Caco-2 (cell line): ENCODE data around the gene HIVEP3. TPM values are rescaled to one million over a fixed set of nuclear protein-coding genes. Genes with fewer than 3 reads are reported as not detected.

ENCODE experiments used
- BruUV-seq: library from RNA; stranded (reverse); fragments of 400-500 nt; replicated peaks from 2 replicates; lab custom pipeline; 2021; lab: Mats Ljungman, UMichigan
- CTCF ChIA-PET: fragments of 300-600 bp; sonication (Branson Sonifier 250); formaldehyde crosslinking; loops from one replicate; lab custom pipeline; 2022; ENCODE audit warnings: antibody characterized with exemption; lab: Charles Lee
- POLR2A ChIA-PET: fragments of 300-600 bp; sonication (Branson Sonifier 250); formaldehyde crosslinking; loops from one replicate; lab custom pipeline; 2022; ENCODE audit warnings: antibody characterized with exemption; lab: Charles Lee
- DNase-seq, 2 experiments: peaks; one replicate each; pipeline versions ENCODE4 v3.0.0 to v3.0.0-alpha.2; 2020 to 2022
- H3K27me3 ChIP-seq: replicated peaks from 2 replicates; pipeline ENCODE4 v1.6.0; 2011; ENCODE audit warnings: low read length; ENCODE audit not compliant: control insufficient read depth, insufficient read depth
- H3K36me3 ChIP-seq: 2 replicates; pipeline ENCODE4 v1.5.1; 2011; ENCODE audit warnings: low read length; ENCODE audit not compliant: control insufficient read depth, insufficient read depth
- H3K4me1 ChIP-seq: fragments of 250-450 bp; sonication (Bioruptor Pico); 2 replicates; pipeline ENCODE4 v1.5.1; 2020; ENCODE audit warnings: mild to moderate bottlenecking
- H3K4me3 ChIP-seq: 2 replicates; pipeline ENCODE4 v1.5.1; 2011; ENCODE audit warnings: low read depth, mild to moderate bottlenecking, control low read depth, low read length
- H3K9me3 ChIP-seq: fragments of 250-450 bp; sonication (Bioruptor Pico); 2 replicates; pipeline ENCODE4 v1.5.1; 2020; ENCODE audit warnings: mild to moderate bottlenecking, moderate library complexity
- H3K27ac Mint-ChIP-seq: one replicate; pipeline ENCODE4 v1.8.0; 2022; ENCODE audit warnings: mixed read lengths; ENCODE audit not compliant: unreplicated experiment
- H3K27me3 Mint-ChIP-seq: one replicate; pipeline ENCODE4 v1.8.0; 2022; ENCODE audit warnings: mixed read lengths; ENCODE audit not compliant: insufficient read depth, unreplicated experiment
- H3K36me3 Mint-ChIP-seq: one replicate; pipeline ENCODE4 v1.8.0; 2022; ENCODE audit warnings: mild to moderate bottlenecking, mixed read lengths; ENCODE audit not compliant: insufficient read depth, unreplicated experiment
- H3K4me1 Mint-ChIP-seq: one replicate; pipeline ENCODE4 v1.8.0; 2022; ENCODE audit warnings: low read depth, mixed read lengths; ENCODE audit not compliant: unreplicated experiment
- H3K4me3 Mint-ChIP-seq: one replicate; pipeline ENCODE4 v1.8.0; 2022; ENCODE audit warnings: mild to moderate bottlenecking, moderate library complexity, mixed read lengths; ENCODE audit not compliant: unreplicated experiment
- H3K9me3 Mint-ChIP-seq: one replicate; pipeline ENCODE4 v1.8.0; 2022; ENCODE audit warnings: mixed read lengths; ENCODE audit not compliant: unreplicated experiment
- intact Hi-C: fragments of 100-400 bp; cut with micrococcal nuclease; formaldehyde crosslinking; loops from one replicate; pipeline ENCODE4 v1.10.0; 2022; ENCODE audit not compliant: unreplicated experiment
- total RNA-seq: library from RNA; stranded (reverse); gene quantifications from 2 replicates; pipeline ENCODE4 v1.2.3, GENCODE V29; 2022
- TF ChIP-seq, protein P1 (sequence below), 2 experiments: fragments of 200-600 bp in 1 of 2; IDR thresholded peaks; 1 replicate in 1 of 2; 2 replicates in 1 of 2; pipeline versions ENCODE4 v1.5.1 to v1.8.0; 2011 to 2022; ENCODE audit warnings: antibody characterized with exemption in 1 of 2, control low read depth in 1 of 2, inconsistent platforms in 1 of 2, low read depth in 1 of 2, low read length in 1 of 2, mild to moderate bottlenecking in 1 of 2, moderate library complexity in 1 of 2; ENCODE audit not compliant: insufficient read depth in 1 of 2, severe bottlenecking in 1 of 2, unreplicated experiment in 1 of 2

Gene HIVEP3
- total RNA-seq, 1 experiment from 2014 or later: 0.25 TPM

DNA sequence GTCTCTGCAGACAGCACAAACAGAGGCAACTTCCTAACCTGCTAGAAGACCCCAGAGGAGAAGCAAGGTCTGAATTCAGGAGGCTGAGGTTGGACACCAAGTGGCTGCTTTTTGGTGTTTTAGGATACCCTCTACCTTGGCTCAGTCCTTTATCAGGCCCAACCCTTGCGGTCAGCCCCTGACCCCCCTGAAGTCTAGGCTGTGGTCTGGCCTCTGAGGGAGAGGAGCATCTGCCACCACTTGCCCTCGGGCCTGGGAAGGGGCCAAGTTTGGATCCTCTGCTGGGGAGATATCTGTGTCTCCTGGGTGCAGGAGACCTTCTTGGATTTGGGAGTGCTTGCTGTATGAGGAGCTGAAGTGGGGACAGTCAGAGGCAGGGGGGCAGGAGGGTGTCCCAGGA lies 455.2 kb downstream of the HIVEP3 start:
- POLR2A ChIA-PET: no interaction called here
- H3K4me1 Mint-ChIP-seq: peaks cover 17% of the 10 kb centered on the region
- TF ChIP-seq, protein P1, sequence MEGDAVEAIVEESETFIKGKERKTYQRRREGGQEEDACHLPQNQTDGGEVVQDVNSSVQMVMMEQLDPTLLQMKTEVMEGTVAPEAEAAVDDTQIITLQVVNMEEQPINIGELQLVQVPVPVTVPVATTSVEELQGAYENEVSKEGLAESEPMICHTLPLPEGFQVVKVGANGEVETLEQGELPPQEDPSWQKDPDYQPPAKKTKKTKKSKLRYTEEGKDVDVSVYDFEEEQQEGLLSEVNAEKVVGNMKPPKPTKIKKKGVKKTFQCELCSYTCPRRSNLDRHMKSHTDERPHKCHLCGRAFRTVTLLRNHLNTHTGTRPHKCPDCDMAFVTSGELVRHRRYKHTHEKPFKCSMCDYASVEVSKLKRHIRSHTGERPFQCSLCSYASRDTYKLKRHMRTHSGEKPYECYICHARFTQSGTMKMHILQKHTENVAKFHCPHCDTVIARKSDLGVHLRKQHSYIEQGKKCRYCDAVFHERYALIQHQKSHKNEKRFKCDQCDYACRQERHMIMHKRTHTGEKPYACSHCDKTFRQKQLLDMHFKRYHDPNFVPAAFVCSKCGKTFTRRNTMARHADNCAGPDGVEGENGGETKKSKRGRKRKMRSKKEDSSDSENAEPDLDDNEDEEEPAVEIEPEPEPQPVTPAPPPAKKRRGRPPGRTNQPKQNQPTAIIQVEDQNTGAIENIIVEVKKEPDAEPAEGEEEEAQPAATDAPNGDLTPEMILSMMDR (IDR thresholded peaks at IDR 0.05; ENCODE audit: insufficient read depth in 1 of 2, low read depth in 1 of 2, low read length in 1 of 2, severe bottlenecking in 1 of 2, unreplicated experiment in 1 of 2): no peak
- BruUV-seq: no TSS peak
- no peaks in the 10 kb centered on the region for H3K36me3 ChIP-seq
- H3K27ac Mint-ChIP-seq: no peak overlapping the region
- intact Hi-C loops: no loop called here
- no peak for DNase-seq
- H3K9me3 Mint-ChIP-seq: no peaks in the 10 kb centered on the region
- no peak overlapping the region for H3K4me3 ChIP-seq
- H3K9me3 ChIP-seq: no peaks in the 10 kb centered on the region
- H3K4me1 ChIP-seq: peaks cover 26% of the 10 kb centered on the region
- no peaks in the 10 kb centered on the region for H3K36me3 Mint-ChIP-seq
- no peak overlapping the region for H3K4me3 Mint-ChIP-seq
- H3K27me3 Mint-ChIP-seq: no peaks in the 10 kb centered on the region
- H3K27me3 ChIP-seq: no peaks in the 10 kb centered on the region
- CTCF ChIA-PET: no interaction called here

DNA sequence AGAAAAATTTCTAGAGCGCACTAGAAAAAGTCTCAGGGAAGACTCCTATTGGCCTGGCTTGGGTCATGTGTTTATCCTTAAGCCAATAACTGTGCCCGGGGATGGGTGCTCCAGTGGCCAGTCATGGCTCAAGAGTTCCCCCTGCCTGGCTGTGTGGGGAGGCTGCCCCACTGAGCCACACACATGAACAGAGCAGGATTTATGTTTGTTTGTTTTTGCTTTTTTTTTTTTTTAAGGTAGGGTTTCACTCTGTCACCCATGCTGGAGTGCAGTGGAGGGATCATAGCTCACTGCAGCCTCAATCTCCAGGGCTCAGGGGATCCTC lies 456.1 kb downstream of the HIVEP3 start:
- Mint-ChIP-seq H3K4me1 (peaks cover 11% of the 10 kb centered on the region), H3K27me3 (no peaks in the 10 kb centered on the region), H3K4me3 (no peak overlapping the region), H3K27ac (no peak overlapping the region), H3K9me3 (no peaks in the 10 kb centered on the region), H3K36me3 (no peaks in the 10 kb centered on the region)
- TF ChIP-seq, protein P1 (IDR thresholded peaks at IDR 0.05; ENCODE audit: insufficient read depth in 1 of 2, low read depth in 1 of 2, low read length in 1 of 2, severe bottlenecking in 1 of 2, unreplicated experiment in 1 of 2): no peak
- Histone ChIP-seq H3K9me3 (no peaks in the 10 kb centered on the region), H3K36me3 (no peaks in the 10 kb centered on the region), H3K27me3 (no peaks in the 10 kb centered on the region), H3K4me3 (no peak overlapping the region), H3K4me1 (peaks cover 18% of the 10 kb centered on the region; the same call in 1 of the 2 replicates)
- ChIA-PET CTCF (interaction anchor here (1.6 kb wide), 1 partner anchor 180 kb away, joined by 4 read pairs; no protein-coding TSS in a partner anchor), POLR2A (no interaction called here)
- BruUV-seq: no TSS peak
- intact Hi-C loops: no loop called here
- no peak for DNase-seq

DNA sequence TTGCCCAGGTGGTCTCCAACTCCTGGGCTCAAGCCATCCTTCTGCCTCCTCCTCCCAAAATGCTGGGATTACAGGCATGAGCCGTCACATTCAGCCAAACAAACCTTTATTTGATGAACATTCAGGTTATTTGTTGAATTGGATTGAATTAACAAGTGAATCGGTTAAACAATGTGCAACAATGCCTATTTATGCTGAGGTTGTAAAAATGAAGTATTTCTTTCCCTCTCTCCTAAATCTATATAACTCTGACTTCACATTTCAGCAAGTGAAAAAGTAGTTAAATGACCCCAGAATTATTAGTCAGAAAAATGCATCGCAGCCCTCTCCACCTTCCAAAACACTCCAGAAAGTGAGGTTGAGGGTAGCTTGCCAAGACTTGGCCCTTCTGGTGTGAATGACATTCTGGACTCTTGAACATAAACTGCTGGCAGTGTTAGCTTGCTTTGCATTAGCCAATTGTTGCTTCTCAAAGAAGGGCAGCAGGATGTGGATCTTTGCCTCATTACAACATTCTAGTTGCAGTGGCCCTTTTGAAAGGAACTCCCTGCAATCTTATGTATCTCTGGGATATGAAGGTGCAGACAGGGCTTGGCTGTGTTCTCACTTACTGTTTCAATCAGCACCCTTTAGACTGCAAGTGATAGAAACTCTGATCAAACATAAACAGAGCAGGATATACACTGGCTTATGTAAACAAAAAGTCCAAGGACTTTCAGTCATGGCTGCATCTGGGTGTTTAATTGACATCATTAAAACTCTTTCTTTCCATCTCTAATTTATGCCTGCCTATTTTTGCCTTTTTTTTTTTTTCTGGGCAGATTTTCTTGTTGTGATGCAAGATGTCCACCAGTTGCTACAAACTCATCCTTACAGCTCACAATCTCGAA lies 456.7 kb downstream of the HIVEP3 start:
- intact Hi-C loops: no loop called here
- no peak overlapping the region for H3K27ac Mint-ChIP-seq
- H3K4me3 Mint-ChIP-seq: no peak overlapping the region
- no peaks in the 10 kb centered on the region for H3K9me3 Mint-ChIP-seq
- H3K36me3 Mint-ChIP-seq: no peaks in the 10 kb centered on the region
- H3K27me3 Mint-ChIP-seq: no peaks in the 10 kb centered on the region
- TF ChIP-seq, protein P1 (IDR thresholded peaks at IDR 0.05; ENCODE audit: insufficient read depth in 1 of 2, low read depth in 1 of 2, low read length in 1 of 2, severe bottlenecking in 1 of 2, unreplicated experiment in 1 of 2): no peak
- H3K9me3 ChIP-seq: no peaks in the 10 kb centered on the region
- ChIA-PET POLR2A (no interaction called here), CTCF (interaction anchor here (1.6 kb wide), 1 partner anchor 179 kb away, joined by 4 read pairs; no protein-coding TSS in a partner anchor)
- no TSS peak for BruUV-seq
- DNase-seq: no peak
- no peaks in the 10 kb centered on the region for H3K36me3 ChIP-seq
- H3K4me1 Mint-ChIP-seq: peaks cover 7% of the 10 kb centered on the region
- no peak overlapping the region for H3K4me3 ChIP-seq
- H3K27me3 ChIP-seq: no peaks in the 10 kb centered on the region
- peaks cover 13% of the 10 kb centered on the region; the same call in 1 of the 2 replicates for H3K4me1 ChIP-seq
